HCEC 1CT (cell line): ENCODE measurements around the gene CAMKMT.

Experiments
- DNase-seq: peaks from one replicate; pipeline ENCODE4 v3.0.0-alpha.2; 2017

Gene CAMKMT

GRCh38 chr2:44807201-44808025, 445.7 kb downstream of the CAMKMT start:
- no peak for DNase-seq

GRCh38 chr2:44810892-44811530, 449.3 kb downstream of the CAMKMT start:
- no peak for DNase-seq

- DNase-seq, result no peak
Observed at GRCh38 chr2:44813165-44813564, 451.4 kb downstream of the CAMKMT start.

GRCh38 chr2:44813658-44814057, 451.9 kb downstream of the CAMKMT start:
- DNase-seq, result no peak

GRCh38 chr2:44817256-44817655, 455.5 kb downstream of the CAMKMT start:
- no peak for DNase-seq

GRCh38 chr2:44817673-44818335, 456.1 kb downstream of the CAMKMT start:
- no peak for DNase-seq

- no peak for DNase-seq
Observed at GRCh38 chr2:44819061-44819460, 457.3 kb downstream of the CAMKMT start.

- DNase-seq, result no peak
Observed at GRCh38 chr2:44821500-44821899, 459.8 kb downstream of the CAMKMT start.

GRCh38 chr2:44822174-44822573, 460.4 kb downstream of the CAMKMT start:
- no peak for DNase-seq
